ENCODE measurements around the gene WNT4. TPM values are rescaled to one million over a fixed set of nuclear protein-coding genes. Genes with fewer than 3 reads are reported as not detected.

The WNT4 gene
- total RNA-seq, 1 experiment from 2014 or later, result 0.79 TPM

DNA sequence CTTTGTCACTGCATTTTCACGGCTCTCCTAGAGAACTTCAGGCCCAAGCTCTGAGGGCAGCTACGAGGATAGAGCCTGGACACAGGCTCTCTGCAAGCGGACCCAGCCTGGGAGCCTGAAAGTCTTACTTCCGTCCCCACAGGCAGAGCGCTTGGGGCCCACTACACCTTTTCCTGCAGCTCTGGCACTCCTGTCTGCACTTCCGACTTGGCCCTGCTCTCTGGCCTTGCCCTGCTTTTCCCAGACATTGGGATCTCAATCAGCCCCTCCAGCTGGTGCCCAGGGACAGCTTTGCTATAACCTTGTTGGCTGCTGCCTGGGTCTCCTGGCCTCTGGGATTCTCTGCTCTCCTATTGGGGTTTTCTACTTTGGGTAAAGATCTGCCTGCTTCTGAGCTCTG lies 27.6 kb downstream of the WNT4 start:
- peaks cover 61% of the 10 kb centered on the region for H3K36me3 Mint-ChIP-seq (ENCODE audit: insufficient read depth, unreplicated experiment)
- CTCF ChIA-PET, result no interaction called here
- no peaks in the 10 kb centered on the region for H3K9me3 Mint-ChIP-seq (ENCODE audit: unreplicated experiment)
- no TSS peak for BruUV-seq (replicated peaks)
- POLR2A ChIA-PET, result no interaction called here
- no peak for DNase-seq
- Histone ChIP-seq H3K27me3 (replicated peaks; ENCODE audit: control insufficient read depth, insufficient read depth, low read length) (no peaks in the 10 kb centered on the region), H3K4me1 (no peaks in the 10 kb centered on the region), H3K4me3 (ENCODE audit: low read depth, low read length) (no peak overlapping the region), H3K36me3 (ENCODE audit: control insufficient read depth, insufficient read depth, low read length) (no peaks in the 10 kb centered on the region; the same call in none of the 2 replicates), H3K9me3 (no peaks in the 10 kb centered on the region)
- TF ChIP-seq, protein P1, sequence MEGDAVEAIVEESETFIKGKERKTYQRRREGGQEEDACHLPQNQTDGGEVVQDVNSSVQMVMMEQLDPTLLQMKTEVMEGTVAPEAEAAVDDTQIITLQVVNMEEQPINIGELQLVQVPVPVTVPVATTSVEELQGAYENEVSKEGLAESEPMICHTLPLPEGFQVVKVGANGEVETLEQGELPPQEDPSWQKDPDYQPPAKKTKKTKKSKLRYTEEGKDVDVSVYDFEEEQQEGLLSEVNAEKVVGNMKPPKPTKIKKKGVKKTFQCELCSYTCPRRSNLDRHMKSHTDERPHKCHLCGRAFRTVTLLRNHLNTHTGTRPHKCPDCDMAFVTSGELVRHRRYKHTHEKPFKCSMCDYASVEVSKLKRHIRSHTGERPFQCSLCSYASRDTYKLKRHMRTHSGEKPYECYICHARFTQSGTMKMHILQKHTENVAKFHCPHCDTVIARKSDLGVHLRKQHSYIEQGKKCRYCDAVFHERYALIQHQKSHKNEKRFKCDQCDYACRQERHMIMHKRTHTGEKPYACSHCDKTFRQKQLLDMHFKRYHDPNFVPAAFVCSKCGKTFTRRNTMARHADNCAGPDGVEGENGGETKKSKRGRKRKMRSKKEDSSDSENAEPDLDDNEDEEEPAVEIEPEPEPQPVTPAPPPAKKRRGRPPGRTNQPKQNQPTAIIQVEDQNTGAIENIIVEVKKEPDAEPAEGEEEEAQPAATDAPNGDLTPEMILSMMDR (IDR thresholded peaks at IDR 0.05; ENCODE audit: insufficient read depth in 1 of 2, low read depth in 1 of 2, low read length in 1 of 2, severe bottlenecking in 1 of 2, unreplicated experiment in 1 of 2), result no peak
- H3K27me3 Mint-ChIP-seq (ENCODE audit: insufficient read depth, unreplicated experiment), result no peaks in the 10 kb centered on the region
- no peak overlapping the region for H3K4me3 Mint-ChIP-seq (ENCODE audit: unreplicated experiment)
- no peaks in the 10 kb centered on the region for H3K4me1 Mint-ChIP-seq (ENCODE audit: low read depth, unreplicated experiment)
- intact Hi-C loops (cut with micrococcal nuclease; ENCODE audit: unreplicated experiment), result no loop called here
- H3K27ac Mint-ChIP-seq (ENCODE audit: unreplicated experiment), result peak overlapping the region; percentile 1

DNA sequence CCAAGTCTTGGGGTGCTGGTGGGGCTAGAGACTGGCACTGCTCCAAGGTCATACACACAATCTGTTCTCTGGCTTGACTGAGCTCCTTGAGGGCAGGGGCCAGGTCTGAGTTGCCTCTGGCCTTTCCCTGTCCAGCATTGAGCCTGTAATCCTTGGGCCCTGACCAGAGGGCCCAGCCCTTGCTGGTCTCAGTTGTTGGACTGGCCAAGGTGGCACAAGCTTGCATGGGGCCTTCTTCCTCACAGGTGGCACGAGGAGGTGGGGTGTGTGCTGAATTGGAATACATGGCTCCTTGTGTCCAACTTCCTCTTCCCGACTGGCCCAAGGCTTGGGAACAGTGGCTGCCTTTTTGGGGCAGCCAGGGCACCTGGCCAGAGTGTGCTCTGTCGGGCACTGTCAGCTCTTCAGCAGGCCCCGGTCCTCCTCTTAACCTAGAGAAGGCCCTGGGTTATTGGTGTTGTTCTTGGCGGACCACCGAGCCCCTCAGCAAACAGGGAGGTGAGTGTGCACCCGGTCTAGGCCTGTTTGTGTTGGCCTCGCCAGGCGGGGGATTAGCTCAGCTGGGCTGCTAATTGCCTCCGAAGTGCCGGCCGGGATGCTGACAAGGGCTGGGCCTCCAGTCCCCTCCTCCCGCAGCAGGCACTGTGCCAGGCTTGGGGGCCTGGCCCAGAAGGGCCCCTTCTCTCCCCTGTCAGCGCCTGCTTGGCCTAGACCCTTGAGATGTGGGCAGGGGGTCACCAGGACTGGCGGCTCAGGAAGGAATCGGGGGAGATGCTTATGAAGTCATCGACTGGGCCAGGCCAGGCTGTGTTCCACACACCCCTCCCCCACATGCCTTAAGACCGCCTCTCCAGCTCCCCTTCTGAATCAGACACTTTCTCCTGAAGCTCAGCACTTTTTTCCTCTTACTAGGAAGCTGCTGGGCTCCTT lies 28.5 kb downstream of the WNT4 start:
- Histone ChIP-seq H3K9me3 (no peaks in the 10 kb centered on the region), H3K4me1 (no peaks in the 10 kb centered on the region), H3K36me3 (ENCODE audit: control insufficient read depth, insufficient read depth, low read length) (no peaks in the 10 kb centered on the region; the same call in none of the 2 replicates), H3K4me3 (ENCODE audit: low read depth, low read length) (no peak overlapping the region), H3K27me3 (replicated peaks; ENCODE audit: control insufficient read depth, insufficient read depth, low read length) (no peaks in the 10 kb centered on the region)
- ChIA-PET POLR2A (no interaction called here), CTCF (no interaction called here)
- BruUV-seq (replicated peaks), result no TSS peak
- TF ChIP-seq, protein P1 (IDR thresholded peaks at IDR 0.05; ENCODE audit: insufficient read depth in 1 of 2, low read depth in 1 of 2, low read length in 1 of 2, severe bottlenecking in 1 of 2, unreplicated experiment in 1 of 2), result no peak
- DNase-seq, result no peak
- Mint-ChIP-seq H3K36me3 (ENCODE audit: insufficient read depth, unreplicated experiment) (peaks cover 62% of the 10 kb centered on the region), H3K4me1 (ENCODE audit: low read depth, unreplicated experiment) (no peaks in the 10 kb centered on the region), H3K27me3 (ENCODE audit: insufficient read depth, unreplicated experiment) (no peaks in the 10 kb centered on the region), H3K4me3 (ENCODE audit: unreplicated experiment) (no peak overlapping the region), H3K9me3 (ENCODE audit: unreplicated experiment) (no peaks in the 10 kb centered on the region), H3K27ac (ENCODE audit: unreplicated experiment) (peak overlapping the region; percentile 1)
- intact Hi-C loops (cut with micrococcal nuclease; ENCODE audit: unreplicated experiment), result no loop called here

- ChIA-PET CTCF (no interaction called here), POLR2A (no interaction called here)
- no peaks in the 10 kb centered on the region for H3K9me3 Mint-ChIP-seq (ENCODE audit: unreplicated experiment)
- no peak overlapping the region for H3K27ac Mint-ChIP-seq (ENCODE audit: unreplicated experiment)
- DNase-seq, result no peak
- no TSS peak for BruUV-seq (replicated peaks)
- H3K4me1 Mint-ChIP-seq (ENCODE audit: low read depth, unreplicated experiment), result no peaks in the 10 kb centered on the region
- Histone ChIP-seq H3K36me3 (ENCODE audit: control insufficient read depth, insufficient read depth, low read length) (no peaks in the 10 kb centered on the region; the same call in 1 of the 2 replicates), H3K9me3 (no peaks in the 10 kb centered on the region), H3K4me3 (ENCODE audit: low read depth, low read length) (no peak overlapping the region), H3K4me1 (no peaks in the 10 kb centered on the region), H3K27me3 (replicated peaks; ENCODE audit: control insufficient read depth, insufficient read depth, low read length) (no peaks in the 10 kb centered on the region)
- H3K27me3 Mint-ChIP-seq (ENCODE audit: insufficient read depth, unreplicated experiment), result no peaks in the 10 kb centered on the region
- TF ChIP-seq, protein P1 (IDR thresholded peaks at IDR 0.05; ENCODE audit: insufficient read depth in 1 of 2, low read depth in 1 of 2, low read length in 1 of 2, severe bottlenecking in 1 of 2, unreplicated experiment in 1 of 2), result no peak
- no peak overlapping the region for H3K4me3 Mint-ChIP-seq (ENCODE audit: unreplicated experiment)
- H3K36me3 Mint-ChIP-seq (ENCODE audit: insufficient read depth, unreplicated experiment), result peaks cover 63% of the 10 kb centered on the region
- intact Hi-C loops (cut with micrococcal nuclease; ENCODE audit: unreplicated experiment), result no loop called here
Measured at GRCh38 chr1:22112554-22112953, 30.3 kb downstream of the WNT4 start.
